NB4 (cell line): ENCODE measurements around the gene PSPC1.

ENCODE experiments used
- CTCF ChIP-seq: IDR thresholded peaks from one replicate; pipeline ENCODE4 v1.5.1; 2012; ENCODE audit warnings: low read depth, low read length
- MAX ChIP-seq: IDR thresholded peaks from 2 replicates; pipeline ENCODE4 v1.6.1; 2011; ENCODE audit warnings: low read depth, low read length
- POLR2A ChIP-seq: IDR thresholded peaks from 2 replicates; pipeline ENCODE4 v1.6.1; 2011; ENCODE audit warnings: mild to moderate bottlenecking; ENCODE audit not compliant: insufficient read length; ENCODE audit errors: extremely low read depth

GRCh38 chr13:19685437-19685836 is 97.3 kb downstream of the PSPC1 start:
- TF ChIP-seq CTCF (no peak), POLR2A (no peak), MAX (no peak)
